Measurements from ENCODE around the gene PRC1. TPM values are rescaled to one million over a fixed set of nuclear protein-coding genes. Genes with fewer than 3 reads are reported as not detected.

PRC1 gene
- total RNA-seq, 2 donors from 2014 or later = 6.2 to 6.9 TPM

DNA sequence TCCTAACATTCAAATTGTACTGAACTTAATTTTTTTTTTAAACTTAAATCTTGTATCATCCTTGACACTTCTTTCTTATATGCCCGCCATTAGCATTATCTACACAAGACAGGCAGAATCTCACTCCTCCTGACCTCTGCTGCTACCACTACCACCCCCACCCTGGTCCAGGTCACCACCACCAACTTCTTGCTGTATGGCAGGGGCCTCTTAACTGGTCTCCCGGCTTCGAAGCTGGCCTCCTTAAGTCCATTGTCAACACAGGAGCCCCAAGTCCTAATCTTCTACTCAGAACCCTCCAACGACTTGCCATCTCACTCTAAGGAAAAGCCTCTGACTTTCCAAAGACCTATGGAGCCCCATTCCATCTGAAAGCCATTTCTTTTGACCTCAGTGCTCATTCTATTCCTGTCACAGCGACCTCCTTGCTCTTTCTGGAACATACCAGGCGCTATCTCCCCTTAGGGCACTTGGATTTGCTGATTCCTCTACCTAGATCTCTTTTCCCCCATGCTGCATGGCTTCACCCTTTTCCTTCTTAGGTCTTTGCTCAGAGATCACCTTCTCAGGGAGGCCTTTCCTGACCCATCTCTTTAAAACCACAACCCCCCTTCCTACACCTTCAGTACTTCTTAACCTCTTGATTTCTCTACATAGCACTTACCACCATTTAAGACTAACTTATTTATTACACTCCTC, 2.6 kb downstream of the PRC1 start:
- DNase-seq (no peak), ATAC-seq (no peak)
- intact Hi-C loops (cut with DNase I) = no loop called here

DNA sequence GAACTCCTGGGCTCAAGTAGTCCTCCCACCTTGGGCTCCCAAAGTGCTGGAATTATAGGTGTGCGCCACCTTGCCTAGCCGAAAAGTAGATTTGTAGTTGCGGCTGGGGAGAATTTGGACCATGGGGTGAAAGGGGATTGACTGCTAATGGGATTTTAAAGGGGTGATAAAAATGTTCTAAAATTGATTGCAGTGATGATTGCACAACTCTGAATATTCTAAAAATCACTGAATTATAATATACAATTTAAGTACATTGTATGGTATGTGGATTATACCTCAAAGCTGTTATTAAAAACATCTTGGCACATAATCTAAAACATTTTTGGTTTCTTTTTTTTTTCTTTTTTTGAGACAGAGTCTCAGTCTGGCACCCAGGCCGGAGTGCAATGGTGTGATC, 3.9 kb downstream of the PRC1 start:
- no peak for DNase-seq
- no peak for ATAC-seq
- intact Hi-C loops (cut with DNase I) = no loop called here

DNA sequence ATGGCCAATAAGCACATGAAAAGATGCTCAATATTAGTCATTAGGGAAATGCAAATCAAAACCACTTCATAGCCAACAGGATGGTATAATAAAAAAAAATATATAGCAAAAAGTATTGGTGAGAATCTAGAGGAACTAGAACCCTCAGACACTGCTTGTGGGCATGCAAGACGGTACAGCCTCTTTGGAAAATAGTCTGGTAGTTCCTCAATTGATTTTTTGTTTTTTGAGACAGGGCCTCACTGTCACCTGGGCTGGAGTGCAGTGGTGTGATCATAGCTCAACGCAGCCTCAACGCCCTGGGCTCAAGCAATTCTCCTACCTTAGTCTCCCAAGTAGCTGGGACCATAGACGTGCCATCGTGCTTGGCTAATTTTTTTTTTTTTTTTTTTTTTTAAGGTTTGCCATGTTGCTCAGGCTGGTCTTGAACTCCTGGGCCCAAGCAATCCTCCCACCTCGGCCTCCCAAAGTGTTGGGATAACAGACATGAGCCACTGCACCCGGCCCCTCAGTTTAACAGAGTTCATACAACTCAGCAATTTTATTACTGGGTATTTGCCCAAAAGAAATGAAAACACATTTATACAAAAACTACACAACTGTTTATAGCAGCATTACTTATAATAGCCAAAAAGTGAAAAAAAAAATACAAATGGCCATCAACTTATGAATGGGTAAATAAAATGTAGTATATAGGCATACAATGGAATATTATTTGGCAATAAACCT, 5.1 kb downstream of the PRC1 start:
- ATAC-seq (no peak), DNase-seq (no peak)
- intact Hi-C loops (cut with DNase I) = no loop called here

DNA sequence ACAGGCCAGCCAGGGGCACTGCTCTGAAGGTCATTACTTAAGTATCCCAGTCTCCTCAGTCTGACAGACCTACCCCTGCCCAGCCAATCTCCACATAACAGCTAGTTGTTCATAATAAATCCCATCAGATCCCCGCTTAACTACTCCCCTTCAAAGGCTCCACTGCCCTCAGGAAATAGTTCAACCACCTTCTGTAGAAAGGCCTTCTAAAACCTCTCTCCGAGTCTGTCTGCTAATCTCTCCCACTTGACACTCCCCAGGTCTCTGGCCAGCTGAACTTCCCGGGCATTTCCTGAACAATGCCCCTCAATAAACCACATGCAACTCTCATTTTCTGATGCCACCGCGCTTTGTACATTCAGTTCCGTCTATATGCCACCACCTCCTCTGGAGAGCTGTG, 6.0 kb downstream of the PRC1 start:
- no peak for DNase-seq
- ATAC-seq = no peak
- intact Hi-C loops (cut with DNase I) = no loop called here

DNA sequence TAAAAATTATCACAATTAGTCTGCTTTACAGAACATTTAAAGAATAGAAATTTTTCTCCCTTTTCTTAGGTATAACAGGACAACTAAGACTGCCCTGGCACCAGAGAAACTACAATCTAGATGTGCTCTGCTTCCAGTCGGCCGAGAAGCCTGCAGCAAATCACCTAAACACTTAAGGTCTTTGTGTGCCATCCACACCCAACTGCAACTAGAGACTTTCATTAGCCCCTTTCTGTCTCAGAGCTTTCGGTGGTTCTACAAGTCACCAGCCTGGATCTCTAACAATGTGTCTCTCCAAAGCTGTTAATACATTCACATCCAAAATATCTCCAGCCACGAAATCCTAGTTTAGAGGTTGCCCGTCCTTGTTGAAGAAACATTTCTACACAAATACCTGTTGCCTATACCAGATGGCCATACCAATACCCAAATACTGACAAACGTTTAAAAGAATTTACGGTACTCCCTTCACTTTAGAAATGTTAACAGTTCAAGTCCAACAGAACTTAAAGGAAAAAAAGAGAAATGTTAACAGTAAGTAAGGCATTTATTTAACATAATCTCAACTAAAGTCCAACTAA, 6.7 kb downstream of the PRC1 start:
- ATAC-seq = no peak
- intact Hi-C loops (cut with DNase I) = no loop called here

DNA sequence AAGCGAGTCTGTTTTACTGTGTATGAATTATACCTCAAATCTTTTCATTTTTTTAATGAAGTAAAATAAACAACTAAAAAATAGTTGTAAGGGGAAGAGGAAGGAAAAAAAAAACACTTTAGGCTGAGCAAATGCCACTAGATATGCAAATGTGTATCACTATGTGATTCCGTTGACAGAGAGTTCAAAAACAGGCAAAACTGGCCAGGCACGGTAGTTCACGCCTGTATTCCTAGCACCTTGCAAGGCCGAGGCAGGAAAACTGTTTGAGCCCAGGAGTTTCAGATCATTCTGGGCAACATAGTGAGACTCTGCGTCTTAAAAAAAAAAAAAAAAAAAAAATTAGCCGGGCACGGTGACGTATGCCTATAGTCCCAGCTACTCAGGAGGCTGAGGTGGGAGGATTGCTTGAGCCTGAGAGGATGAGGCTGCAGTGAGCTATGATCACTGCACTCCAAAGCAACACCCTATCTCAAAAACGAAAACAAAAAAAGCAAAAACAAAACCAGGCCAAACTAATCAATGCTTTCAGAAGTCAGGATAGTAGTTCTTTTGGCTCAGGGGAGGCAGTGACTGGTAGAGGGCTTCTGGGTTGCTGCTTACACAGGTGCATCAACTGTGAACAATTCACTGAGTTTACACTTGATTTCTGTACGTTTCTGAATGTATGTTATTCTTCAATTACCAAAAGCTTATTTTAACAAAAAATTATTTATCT, 7.4 kb downstream of the PRC1 start:
- no peak for ATAC-seq
- DNase-seq = no peak
- intact Hi-C loops (cut with DNase I) = no loop called here

More for the DNA sequence above, 6.7 kb downstream of the PRC1 start:
- no peak for DNase-seq

DNA sequence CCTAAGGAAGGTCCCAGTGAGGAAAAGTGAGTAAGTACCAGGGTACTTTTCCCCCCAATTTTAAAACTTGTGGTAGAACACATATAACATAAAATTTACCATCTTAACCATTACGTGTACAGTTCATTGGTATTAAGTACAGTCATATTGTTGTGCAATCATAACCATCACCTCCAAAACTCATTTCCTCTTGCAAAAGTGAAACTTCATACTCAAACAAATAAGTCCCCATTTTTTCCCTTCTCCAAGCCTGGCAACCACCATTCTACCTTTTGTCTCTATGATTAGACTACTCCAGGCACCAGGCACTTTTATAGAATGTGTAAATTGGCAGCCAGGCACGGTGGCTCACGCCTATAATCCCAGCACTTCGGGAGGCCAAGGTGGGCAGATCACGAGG, 12.2 kb downstream of the PRC1 start:
- intact Hi-C loops (cut with DNase I) = no loop called here
- no peak for ATAC-seq
- no peak for DNase-seq

DNA sequence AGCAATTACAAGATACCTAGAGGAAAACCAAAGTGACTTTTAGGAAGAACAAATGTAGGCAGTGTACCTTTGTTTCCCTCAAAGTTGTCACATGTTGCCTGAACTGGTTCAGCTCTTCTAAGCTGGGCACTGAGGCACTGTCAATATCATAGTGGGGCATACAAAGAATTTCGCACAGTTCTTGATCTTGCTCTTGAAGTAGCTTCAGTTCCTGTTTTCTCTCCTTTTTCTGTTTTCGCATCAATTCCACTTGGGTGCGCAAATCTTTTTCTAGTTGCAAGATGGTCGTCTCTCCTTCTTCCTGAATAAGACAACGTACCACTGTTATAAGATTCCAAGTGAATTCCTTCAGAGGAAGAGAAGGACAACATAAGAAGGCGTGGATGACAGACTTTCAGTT, 12.7 kb downstream of the PRC1 start:
- DNase-seq = no peak
- intact Hi-C loops (cut with DNase I) = no loop called here
- no peak for ATAC-seq

DNA sequence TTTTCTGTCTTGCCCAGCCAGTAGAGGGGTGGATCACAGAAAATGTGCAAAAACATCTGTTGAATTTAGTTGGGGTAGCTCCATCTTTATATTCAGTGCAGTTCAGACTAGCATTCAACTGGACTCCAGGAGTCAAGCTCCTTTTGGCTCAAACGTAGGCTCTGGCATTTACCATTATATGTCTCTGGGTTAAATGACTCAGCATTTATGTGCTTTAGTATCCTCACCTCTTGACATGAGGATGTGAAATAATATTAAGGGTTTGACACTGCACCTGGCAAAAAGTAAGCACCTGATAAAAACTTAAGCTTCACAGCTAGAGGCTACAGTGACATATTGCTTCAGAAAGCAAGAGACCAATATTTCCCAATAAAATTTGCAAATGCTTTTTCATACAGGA, 14.8 kb downstream of the PRC1 start:
- DNase-seq (no peak), ATAC-seq (no peak)
- intact Hi-C loops (cut with DNase I) = no loop called here

DNA sequence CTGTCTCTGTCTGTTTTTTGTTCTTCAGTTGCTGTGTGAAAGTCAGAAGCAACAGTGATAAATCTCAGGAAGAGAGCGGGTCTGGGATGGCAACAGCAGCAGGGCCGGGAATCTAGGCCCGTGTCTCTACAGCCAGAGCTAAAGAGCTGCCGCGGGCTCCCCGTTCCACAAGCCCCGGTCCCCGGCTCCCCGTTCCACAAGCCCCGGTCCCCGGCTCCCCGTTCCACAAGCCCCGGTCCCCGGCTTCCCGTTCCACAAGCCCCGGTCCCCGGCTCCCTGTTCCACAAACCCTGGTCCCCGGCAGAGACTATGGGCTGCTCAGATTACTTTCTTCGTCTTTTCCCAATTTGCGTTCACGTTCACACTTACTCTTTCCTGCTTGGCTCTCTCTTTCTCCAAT, 20.1 kb downstream of the PRC1 start:
- intact Hi-C loops (cut with DNase I) = no loop called here
- no peak for ATAC-seq
- DNase-seq = no peak

DNA sequence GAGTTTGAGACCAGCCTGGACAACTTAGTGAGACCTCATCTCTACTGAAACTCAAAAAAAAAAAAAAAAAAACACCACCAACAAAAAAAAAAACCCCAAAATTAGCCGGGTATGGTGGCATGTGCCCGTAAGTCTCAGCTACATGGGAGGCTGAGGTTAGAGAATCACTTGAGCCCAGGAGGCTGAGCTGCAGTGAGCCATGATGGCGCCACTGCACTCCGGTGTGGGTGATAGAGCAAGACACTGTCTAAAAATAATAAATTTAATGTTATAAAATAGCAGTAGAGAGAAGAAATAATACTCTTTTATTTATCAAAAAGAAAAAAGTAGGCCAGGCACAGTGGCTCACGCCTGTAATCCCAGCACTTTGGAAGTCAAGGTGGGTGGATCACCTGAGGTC, 22.2 kb downstream of the PRC1 start:
- no peak for ATAC-seq
- intact Hi-C loops (cut with DNase I) = no loop called here
- DNase-seq = no peak

DNA sequence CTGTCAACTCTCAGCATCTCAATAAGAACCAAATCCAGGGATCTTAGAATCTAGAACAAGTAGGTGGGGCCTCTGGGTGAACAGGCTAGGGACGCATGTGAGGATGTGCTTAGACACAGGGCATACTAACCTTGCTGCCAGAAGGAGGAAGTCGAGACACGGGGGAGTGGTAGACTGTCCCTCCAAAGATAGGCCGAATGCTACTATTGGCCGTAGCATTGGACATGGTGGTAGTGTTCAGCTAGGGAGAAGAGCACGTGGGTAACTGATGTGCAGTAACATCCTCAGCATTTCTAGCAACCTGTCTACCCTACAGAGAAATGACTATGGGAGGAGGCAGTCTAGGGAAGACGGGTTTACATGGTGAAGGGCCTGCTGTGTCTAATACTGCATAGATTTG, 24.1 kb downstream of the PRC1 start:
- intact Hi-C loops (cut with DNase I) = no loop called here
- ATAC-seq (no peak), DNase-seq (no peak)

DNA sequence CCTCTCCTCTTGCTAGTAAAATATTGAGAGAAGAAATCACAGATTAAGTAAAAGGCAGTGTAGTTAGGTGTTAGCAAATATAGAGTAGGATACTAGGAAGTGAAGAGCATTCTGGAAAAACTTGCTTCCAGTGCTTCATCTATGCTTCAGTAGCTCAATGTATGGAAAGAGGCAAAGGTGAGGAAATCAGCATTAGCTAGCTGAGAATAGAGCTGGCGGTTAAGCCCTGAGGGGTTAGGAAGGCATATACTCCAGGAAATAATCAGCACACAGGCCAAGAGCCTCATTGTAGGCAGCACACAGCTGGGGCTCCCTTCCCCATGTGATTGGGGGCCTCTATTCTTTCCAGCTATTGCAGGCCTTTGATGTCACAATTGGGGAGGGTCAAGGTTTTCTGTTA, 25.9 kb downstream of the PRC1 start:
- ATAC-seq (no peak), DNase-seq (no peak)
- intact Hi-C loops (cut with DNase I) = no loop called here

DNA sequence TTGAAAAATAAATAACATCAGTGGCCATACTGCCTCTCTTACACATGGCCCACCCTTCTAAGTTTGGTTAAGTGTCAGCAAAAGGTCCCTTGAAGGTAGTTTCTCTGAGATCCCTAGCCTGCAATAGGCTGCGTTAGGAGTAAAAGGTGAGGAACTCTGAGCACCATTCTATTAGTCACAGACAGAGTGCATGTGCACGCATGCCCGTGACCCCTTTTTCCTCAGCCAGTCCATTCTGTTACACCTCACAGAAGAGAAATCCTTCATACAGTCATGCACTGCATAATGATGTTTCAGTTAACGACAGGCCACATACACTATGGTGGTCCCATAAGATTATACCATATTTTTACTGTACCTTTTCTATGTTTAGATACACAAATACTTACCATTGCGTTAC, 27.1 kb downstream of the PRC1 start:
- intact Hi-C loops (cut with DNase I) = no loop called here
- ATAC-seq (no peak), DNase-seq (no peak)

DNA sequence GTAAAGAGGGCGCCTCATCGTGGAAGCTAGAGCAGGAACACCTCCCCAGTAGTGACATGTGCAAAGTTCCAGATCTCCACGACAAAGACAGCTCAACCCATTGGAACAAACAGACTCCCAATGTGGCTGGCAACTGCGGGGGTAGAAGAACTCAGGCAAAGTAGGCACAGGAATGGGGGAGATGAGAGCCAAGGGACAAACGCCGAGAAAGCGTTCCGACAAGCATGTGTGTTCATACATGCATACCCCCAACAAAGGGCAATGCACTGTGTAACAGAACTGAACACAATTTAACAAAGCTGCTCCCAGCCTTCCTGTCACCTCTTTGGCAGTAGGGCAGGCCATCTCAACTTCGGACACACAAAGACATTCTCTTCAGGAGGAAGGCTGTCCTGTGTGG, 28.1 kb downstream of the PRC1 start:
- DNase-seq = no peak
- ATAC-seq = no peak
- intact Hi-C loops (cut with DNase I) = no loop called here

DNA sequence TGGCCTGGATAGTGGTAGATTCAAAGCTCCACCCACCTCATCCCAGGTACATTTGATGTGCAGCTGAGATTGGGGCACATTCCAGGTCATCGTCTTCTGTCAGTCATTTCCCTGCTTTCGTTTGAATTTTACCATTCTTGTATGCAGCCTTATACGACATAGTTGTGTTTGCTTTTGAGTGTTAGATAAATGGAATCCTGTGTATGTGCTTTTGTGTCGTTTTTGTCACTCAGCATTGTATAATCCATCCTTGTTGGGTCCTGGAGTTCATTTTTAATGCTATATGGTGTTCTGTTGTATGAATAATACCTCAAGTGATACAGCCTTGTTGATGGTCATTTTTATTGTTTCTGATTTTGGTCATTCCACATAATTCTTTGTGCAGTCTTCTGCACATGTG, 32.3 kb downstream of the PRC1 start:
- ATAC-seq = no peak
- intact Hi-C loops (cut with DNase I) = no loop called here
- no peak for DNase-seq

DNA sequence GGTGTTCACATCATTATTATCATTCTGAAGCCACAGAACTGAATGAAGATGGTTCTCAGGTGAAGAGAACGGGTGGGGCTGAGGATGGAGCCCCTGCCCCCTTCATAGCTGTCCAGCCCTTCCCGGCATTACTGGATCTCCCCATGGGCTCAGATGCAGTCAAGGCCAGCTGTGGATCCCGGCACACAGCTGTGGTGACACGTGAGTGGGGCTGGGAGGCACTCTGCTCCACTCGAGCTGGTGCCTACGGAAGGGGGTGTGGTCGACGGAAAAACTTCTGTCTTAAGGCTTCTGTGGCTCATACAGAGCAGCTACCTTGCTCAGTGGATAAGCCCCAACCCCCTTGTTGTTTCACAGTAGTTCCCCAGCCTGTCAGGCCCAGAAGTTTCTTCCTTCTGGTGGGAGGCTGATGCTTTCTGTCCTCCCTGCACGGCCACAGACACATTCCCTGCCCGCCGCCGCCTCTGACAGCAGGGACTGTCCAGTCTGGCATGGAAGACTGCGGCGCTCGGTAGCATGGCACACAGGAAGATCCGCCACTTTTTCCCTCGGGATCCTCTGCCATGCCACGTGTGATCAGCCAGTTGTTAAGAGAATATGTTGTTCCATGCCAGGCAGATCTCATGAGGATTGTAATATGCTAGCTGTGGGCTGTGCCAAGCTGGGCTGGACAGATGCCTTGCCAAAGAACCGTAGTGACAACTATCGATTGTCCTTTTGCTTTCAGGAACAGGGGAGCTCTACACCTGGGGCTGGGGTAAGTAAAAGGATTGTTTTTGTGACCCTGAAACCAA, 33.8 kb downstream of the PRC1 start:
- DNase-seq = no peak
- intact Hi-C loops (cut with DNase I) = no loop called here
- ATAC-seq = no peak

DNA sequence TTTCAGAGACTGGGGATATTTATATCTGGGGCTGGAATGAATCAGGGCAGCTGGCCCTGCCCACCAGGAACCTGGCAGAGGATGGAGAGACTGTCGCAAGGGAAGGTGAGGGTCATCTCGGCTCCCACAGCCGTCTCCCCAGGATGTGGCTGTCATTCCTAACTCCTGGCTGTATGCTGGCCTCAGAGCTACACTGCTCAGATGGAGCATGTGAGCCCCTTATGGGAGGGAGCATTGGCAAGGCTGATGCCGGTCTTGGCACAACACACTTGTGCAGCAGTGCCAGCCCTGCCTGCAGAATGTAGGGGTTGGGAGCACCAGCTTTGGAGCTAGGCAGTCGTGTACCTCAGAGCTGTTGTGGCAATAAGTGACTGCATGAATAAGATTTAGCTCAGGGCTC, 34.4 kb downstream of the PRC1 start:
- peak; percentile 46 to 70 for ATAC-seq
- intact Hi-C loops (cut with DNase I) = loop anchor here (5.0 to 10.0 kb wide), 2 partner anchors 65 to 312 kb away; partner anchors contain the start of gene VPS33B (in 1 of the 2)
- DNase-seq = peak; percentile 66

DNA sequence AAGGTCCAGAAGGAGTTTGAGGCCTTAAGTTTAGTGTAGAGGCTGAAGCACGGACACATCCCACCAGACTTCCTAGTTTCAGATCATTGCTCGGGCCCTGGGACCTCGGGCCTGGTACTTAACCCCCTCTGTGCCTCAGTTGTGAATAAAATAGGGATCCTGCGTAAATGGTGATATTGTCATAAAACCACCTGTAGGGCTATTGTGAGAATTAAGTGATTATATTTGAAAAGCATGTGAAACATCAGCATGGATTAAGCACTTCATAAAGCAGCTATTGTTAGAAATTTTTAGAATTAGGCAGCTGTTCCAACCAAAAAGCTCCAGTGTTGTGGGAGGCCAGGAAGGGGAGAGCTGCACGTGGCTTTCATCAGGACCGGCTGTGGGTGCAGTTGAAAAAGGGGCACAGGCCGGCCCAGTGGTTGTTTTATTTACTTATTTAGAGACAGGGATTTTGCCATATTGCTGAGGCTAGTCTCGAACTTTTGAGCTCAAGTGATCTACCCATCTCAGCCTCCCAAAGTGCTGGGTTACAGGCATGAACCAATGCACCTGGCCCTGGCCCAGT, 35.2 kb downstream of the PRC1 start:
- ATAC-seq = no peak
- DNase-seq = no peak
- intact Hi-C loops (cut with DNase I) = loop anchor here (5.0 to 10.0 kb wide), 2 partner anchors 66 to 313 kb away; partner anchors contain the start of gene VPS33B (in 1 of the 2)
